Ishikawa (cell line): ENCODE results near the gene AUTS2.

Experiments used
- CEBPB ChIP-seq: IDR thresholded peaks from 2 replicates; pipeline ENCODE4 v1.6.1; 2012
- CREB1 ChIP-seq: IDR thresholded peaks from 2 replicates; pipeline ENCODE4 v1.6.1; 2012; ENCODE audit warnings: low read depth
- EGR1 ChIP-seq: IDR thresholded peaks from 2 replicates; pipeline ENCODE4 v1.6.1; 2012
- EP300 ChIP-seq: IDR thresholded peaks from 2 replicates; pipeline ENCODE4 v1.6.1; 2012; ENCODE audit warnings: borderline replicate concordance
- FOXM1 ChIP-seq: IDR thresholded peaks from 2 replicates; pipeline ENCODE4 v1.6.1; 2012; ENCODE audit warnings: low read depth, borderline replicate concordance
- NFIC ChIP-seq: IDR thresholded peaks from 2 replicates; pipeline ENCODE4 v1.6.1; 2012
- RAD21 ChIP-seq: IDR thresholded peaks from 2 replicates; pipeline ENCODE4 v1.6.1; 2012; ENCODE audit warnings: low read depth
- REST ChIP-seq: IDR thresholded peaks from 2 replicates; pipeline ENCODE4 v1.6.1; 2012; ENCODE audit warnings: low read depth, mild to moderate bottlenecking
- TAF1 ChIP-seq: IDR thresholded peaks from 2 replicates; pipeline ENCODE4 v1.6.1; 2012; ENCODE audit warnings: low read depth, mild to moderate bottlenecking
- TCF12 ChIP-seq: IDR thresholded peaks from 2 replicates; pipeline ENCODE4 v1.6.1; 2012; ENCODE audit warnings: low read depth
- TEAD4 ChIP-seq: IDR thresholded peaks from 2 replicates; pipeline ENCODE4 v1.6.1; 2012
- USF1 ChIP-seq: IDR thresholded peaks from 2 replicates; pipeline ENCODE4 v1.6.1; 2012
- YY1 ChIP-seq: IDR thresholded peaks from 2 replicates; pipeline ENCODE4 v1.6.1; 2012; ENCODE audit warnings: low read depth
- ZBTB7A ChIP-seq: IDR thresholded peaks from 2 replicates; pipeline ENCODE4 v1.6.1; 2012; ENCODE audit warnings: low read depth
- TF ChIP-seq, protein P1 (sequence below): IDR thresholded peaks from 2 replicates; pipeline ENCODE4 v1.6.1; 2012

AUTS2 gene

DNA sequence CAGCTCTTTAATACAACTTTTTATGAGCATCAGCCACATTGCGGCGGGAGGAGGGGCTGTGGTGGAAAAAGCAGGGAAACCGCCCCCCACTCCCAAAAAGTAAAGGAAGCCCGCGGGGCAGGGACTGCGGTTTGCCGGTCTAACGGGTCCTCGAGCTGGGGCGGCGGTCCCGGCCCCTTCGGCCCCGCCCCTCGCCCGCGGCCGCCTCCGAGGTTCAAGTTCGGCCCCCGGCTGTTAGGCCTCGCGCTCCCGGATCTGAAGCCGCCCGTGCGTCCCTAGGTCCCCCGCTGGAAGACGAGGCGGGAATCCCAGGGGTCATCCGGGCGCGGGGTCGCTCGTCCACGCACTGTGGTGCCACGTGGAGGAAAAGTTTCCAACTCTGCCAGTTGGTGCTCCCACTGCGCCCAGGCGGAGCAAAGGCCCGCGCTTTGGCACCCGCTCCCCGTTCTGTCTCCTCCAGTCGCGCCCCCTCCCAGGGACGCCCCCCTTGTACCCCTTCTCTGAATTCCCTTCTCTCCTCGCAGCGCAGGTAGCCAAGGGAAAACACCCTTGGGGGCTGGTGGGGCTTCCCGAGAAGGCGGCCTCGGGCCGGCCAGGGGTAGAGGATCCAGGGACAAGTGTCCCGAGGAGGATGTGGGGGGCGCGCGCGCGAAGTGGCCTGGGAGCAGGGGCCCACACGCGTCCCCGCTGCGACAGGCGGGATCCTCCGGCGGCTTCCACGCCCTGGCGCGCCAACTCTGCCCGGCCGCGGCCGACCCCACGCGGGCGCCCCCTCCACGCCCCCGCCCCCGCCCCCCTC lies 798 bp upstream of the AUTS2 start:
- no peak for TF ChIP-seq TCF12

DNA sequence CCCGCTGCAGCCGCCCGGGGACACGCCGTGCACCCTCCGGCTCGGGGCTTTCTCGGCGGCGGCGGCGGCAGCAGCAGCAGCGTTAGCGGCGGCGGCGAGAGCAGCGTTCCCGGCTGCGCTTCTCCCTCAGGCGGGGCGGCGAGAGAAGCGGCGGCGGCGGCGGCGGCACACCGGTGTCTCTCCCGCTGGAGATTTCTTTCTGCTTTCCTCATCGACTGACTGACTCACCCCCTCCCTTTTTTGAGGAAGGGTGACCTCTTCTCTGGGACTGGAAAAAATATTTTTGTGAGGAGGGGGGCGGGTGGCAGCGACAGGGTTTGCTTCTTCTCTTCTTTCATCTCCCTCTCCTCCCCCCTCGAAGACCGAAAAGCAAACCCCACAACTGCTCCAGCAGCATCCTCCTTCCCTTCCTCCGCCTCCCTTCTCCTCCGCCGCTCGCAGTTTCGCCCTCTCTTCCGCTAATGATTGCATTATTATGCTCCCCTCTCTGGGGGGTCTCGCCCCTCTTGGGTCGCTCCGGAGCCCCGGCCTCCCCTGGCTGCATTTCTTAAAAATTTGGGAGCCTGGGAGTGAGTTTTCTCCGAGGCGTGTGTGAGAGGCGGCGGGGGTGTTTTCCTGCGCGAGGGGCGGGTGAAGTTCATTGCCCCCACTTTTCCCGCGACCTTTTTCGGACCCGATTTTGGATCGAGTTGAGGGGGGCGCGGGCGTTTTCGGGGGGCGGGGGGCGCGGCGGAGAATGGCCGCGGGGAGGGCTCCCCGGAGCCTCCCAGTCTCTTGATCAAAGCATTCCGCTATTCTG lies 411 bp downstream of the AUTS2 start:
- TF ChIP-seq EP300 (0 out of 2 replicates have a peak, but pooled peaks have one; percentile 13), ZBTB7A (no peak), RAD21 (no peak)

- no peak for TF ChIP-seq REST
Measured at GRCh38 chr7:69599286-69599954, 1.1 kb downstream of the AUTS2 start.

DNA sequence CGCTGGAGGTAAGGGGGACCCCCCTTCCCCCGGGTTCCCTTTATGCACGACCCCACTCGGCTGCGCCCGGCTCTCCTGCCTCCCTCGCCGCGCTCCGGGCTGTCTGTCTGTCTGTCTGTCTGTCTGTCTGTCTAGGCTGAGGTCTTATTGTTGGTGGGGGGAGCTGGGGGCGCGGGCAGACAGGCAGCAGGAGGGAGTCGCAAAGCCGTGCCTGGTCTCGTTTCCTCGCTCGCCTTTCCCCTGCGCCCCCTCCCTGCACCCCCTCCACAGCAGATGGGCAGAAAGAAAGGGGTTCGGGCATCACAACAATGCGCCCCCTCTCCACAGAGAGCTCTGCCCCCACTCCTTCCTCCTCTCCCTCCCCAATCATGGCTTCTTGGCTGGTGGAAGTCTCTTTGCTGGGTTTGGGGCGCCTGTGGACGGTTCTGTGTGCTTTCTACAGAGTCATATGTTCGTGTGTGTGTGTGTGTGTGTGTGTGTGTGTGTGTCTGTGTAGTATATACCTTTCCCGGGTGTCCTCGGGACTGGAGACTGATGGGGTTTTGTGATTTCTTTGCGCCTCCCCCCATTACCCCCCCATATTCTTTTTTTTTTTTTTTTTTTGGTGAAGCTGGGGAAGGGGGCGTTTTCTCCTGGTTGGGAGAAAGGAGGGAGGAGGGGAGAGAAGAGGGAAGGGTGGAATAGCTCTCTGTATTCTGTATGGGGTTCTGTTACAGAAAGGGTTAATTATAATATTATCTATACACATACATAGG lies 1.9 kb downstream of the AUTS2 start:
- TF ChIP-seq CEBPB: no peak
- TF ChIP-seq EGR1: no peak
- TF ChIP-seq RAD21: no peak
- no peak for TF ChIP-seq EP300
- TF ChIP-seq YY1: no peak
- no peak for TF ChIP-seq REST
- no peak for TF ChIP-seq ZBTB7A
- TF ChIP-seq TAF1: no peak
- TF ChIP-seq CREB1: no peak
- no peak for TF ChIP-seq NFIC
- TF ChIP-seq, protein P1, sequence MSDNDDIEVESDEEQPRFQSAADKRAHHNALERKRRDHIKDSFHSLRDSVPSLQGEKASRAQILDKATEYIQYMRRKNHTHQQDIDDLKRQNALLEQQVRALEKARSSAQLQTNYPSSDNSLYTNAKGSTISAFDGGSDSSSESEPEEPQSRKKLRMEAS: no peak

DNA sequence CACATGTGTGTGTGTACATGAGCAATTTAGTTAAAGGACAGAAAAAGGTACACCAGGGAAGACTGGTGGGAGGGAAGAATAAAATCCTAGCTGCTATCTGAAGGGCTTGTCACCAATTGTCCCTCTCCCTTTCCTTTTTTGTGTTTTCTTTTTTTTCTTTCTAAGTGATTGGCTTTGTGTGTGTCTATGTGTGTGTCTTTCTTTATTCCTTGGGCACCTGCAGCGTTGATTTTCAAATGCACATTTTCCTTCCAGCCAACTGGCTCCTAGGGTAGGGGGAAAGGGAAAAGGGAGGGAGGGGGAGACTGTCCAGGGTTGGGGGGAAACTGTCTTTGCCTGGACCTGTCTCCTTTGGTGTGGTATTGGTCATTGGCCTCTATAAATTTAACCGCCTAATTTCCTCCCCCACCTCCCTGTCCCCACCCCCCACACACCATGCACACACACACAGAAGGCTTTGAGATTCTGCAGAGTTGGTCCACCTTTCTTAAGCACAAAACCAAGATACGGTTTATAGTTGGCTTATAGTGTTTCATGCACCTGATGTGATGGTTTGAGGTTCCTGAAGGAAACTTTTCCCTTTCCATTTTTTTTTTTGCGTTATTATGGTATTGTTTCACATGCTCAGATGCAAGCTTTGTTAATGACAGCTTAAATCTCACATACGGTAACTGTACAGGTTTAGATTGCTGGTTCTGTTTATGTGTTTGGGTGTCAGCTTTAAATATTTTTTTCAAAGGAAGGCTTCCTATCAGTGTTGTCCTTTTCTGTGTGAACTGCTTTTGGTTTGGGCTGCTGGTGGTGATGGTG lies 2.6 kb downstream of the AUTS2 start:
- no peak for TF ChIP-seq CEBPB
- TF ChIP-seq TEAD4: no peak
- no peak for TF ChIP-seq TCF12
- no peak for TF ChIP-seq EP300
- no peak for TF ChIP-seq USF1
- no peak for TF ChIP-seq NFIC
- no peak for TF ChIP-seq EGR1
- TF ChIP-seq REST: no peak
- TF ChIP-seq ZBTB7A: no peak
- no peak for TF ChIP-seq RAD21
- no peak for TF ChIP-seq FOXM1
- TF ChIP-seq, protein P1: no peak
- TF ChIP-seq TAF1: no peak
- TF ChIP-seq YY1: no peak
- TF ChIP-seq CREB1: no peak
